H1 (cell line): Measurements from ENCODE around the gene PHYH. TPM values are rescaled to one million over a fixed set of nuclear protein-coding genes. Genes with fewer than 3 reads are reported as not detected.

Experiments used
- CTCF ChIA-PET: fragments of 300-600 bp; sonication (Branson Sonifier 250); formaldehyde crosslinking; loops from one replicate; lab custom pipeline; 2021; ENCODE audit not compliant: partially characterized antibody; lab: Charles Lee
- POLR2A ChIA-PET: fragments of 300-600 bp; sonication (Branson Sonifier 250); formaldehyde crosslinking; loops from one replicate; lab custom pipeline; 2021; ENCODE audit warnings: inconsistent platforms; ENCODE audit not compliant: partially characterized antibody; lab: Charles Lee
- DNase-seq, 2 experiments: peaks; one replicate each; pipeline versions ENCODE4 v3.0.0 to v3.0.0-alpha.2; 2010 to 2022; ENCODE audit warnings: low spot score in 2 of 2, low read depth in 1 of 2, mixed read lengths in 1 of 2
- FAIRE-seq: peaks from 2 replicates; lab custom pipeline; 2011; peaks lifted over from hg19 to GRCh38; lab: Jason Lieb, UNC
- H2AFZ ChIP-seq: 2 replicates; pipeline ENCODE4 v1.8.1; 2012; ENCODE audit warnings: low read length, inconsistent platforms
- H2AK5ac ChIP-seq: 2 replicates; pipeline ENCODE4 v1.6.1; 2013; ENCODE audit warnings: low read depth, low read length
- H2BK120ac ChIP-seq: replicated peaks from 2 replicates; pipeline ENCODE3; 2013; ENCODE audit warnings: low read depth, low read length, inconsistent platforms
- H2BK12ac ChIP-seq: 2 replicates; pipeline ENCODE4 v1.6.1; 2013; ENCODE audit warnings: low read depth, low read length
- H2BK15ac ChIP-seq: 2 replicates; pipeline ENCODE4 v1.6.1; 2013; ENCODE audit warnings: low read length
- H2BK20ac ChIP-seq: 2 replicates; pipeline ENCODE4 v1.6.1; 2013; ENCODE audit warnings: low read length
- H2BK5ac ChIP-seq: 2 replicates; pipeline ENCODE4 v1.6.1; 2013; ENCODE audit warnings: low read depth, low read length
- H3K14ac ChIP-seq: 2 replicates; pipeline ENCODE4 v1.6.1; 2013; ENCODE audit warnings: inconsistent platforms; ENCODE audit not compliant: insufficient read length
- H3K18ac ChIP-seq: 2 replicates; pipeline ENCODE4 v1.6.1; 2013; ENCODE audit warnings: low read length; ENCODE audit errors: extremely low read depth
- H3K23ac ChIP-seq: 2 replicates; pipeline ENCODE4 v1.6.1; 2013; ENCODE audit warnings: inconsistent platforms; ENCODE audit not compliant: insufficient read length
- H3K23me2 ChIP-seq: 2 replicates; pipeline ENCODE4 v1.6.1; 2013; ENCODE audit warnings: low read depth, low read length
- H3K27ac ChIP-seq: 2 replicates; pipeline ENCODE4 v1.6.1; 2011; ENCODE audit warnings: low read depth, low read length, inconsistent platforms
- H3K27me3 ChIP-seq, 4 experiments: replicated peaks in 1 of 4; 1 replicate in 1 of 4; 2 replicates in 3 of 4; pipeline versions ENCODE4 v1.6.1 to v1.8.1; 2011 to 2013; ENCODE audit warnings: low read length in 3 of 4, mild to moderate bottlenecking in 3 of 4, inconsistent platforms in 2 of 4, mixed read lengths in 2 of 4, moderate library complexity in 1 of 4; ENCODE audit not compliant: control insufficient read depth in 3 of 4, insufficient read depth in 3 of 4; ENCODE audit errors: extremely low read depth in 1 of 4
- H3K36me3 ChIP-seq, 4 experiments: 2 replicates each; pipeline versions ENCODE4 v1.6.1 to v1.8.1; 2011 to 2013; ENCODE audit warnings: mild to moderate bottlenecking in 4 of 4, low read length in 3 of 4, moderate library complexity in 2 of 4, control low read depth in 1 of 4, inconsistent platforms in 1 of 4; ENCODE audit not compliant: insufficient read depth in 4 of 4, control insufficient read depth in 2 of 4
- H3K4ac ChIP-seq: replicated peaks from 2 replicates; pipeline ENCODE3; 2013; ENCODE audit warnings: low read length, low read depth, mixed read lengths, inconsistent platforms; ENCODE audit not compliant: insufficient read length
- H3K4me1 ChIP-seq, 4 experiments: replicated peaks in 1 of 4; 1 replicate in 1 of 4; 2 replicates in 3 of 4; pipeline versions ENCODE4 v1.6.1 to v1.8.1; 2011 to 2013; ENCODE audit warnings: low read length in 3 of 4, inconsistent platforms in 2 of 4, mixed read lengths in 1 of 4; ENCODE audit not compliant: insufficient read depth in 4 of 4, control insufficient read depth in 3 of 4
- H3K4me2 ChIP-seq, 2 experiments: 2 replicates each; pipeline versions ENCODE4 v1.6.1 to v1.8.1; 2011 to 2013; ENCODE audit warnings: low read depth in 2 of 2, low read length in 2 of 2, control low read depth in 1 of 2, inconsistent platforms in 1 of 2, mild to moderate bottlenecking in 1 of 2; ENCODE audit not compliant: insufficient read depth in 1 of 2
- H3K4me3 ChIP-seq, 4 experiments: fragments of 200-600, 300-600 bp in 1 of 4; sonication (generic), shearing (Covaris generic), sonication (Bioruptor Twin) in 1 of 4; 2 replicates each; pipeline versions ENCODE4 v1.5.1 to v1.8.1; 2011 to 2016; ENCODE audit warnings: low read length in 4 of 4, low read depth in 3 of 4, control low read depth in 2 of 4, inconsistent platforms in 2 of 4, mild to moderate bottlenecking in 2 of 4, mixed read lengths in 1 of 4, moderate library complexity in 1 of 4; ENCODE audit not compliant: insufficient read depth in 2 of 4; ENCODE audit errors: extremely low read depth in 1 of 4
- H3K56ac ChIP-seq: replicated peaks from 2 replicates; pipeline ENCODE3; 2013; ENCODE audit warnings: low read depth, mild to moderate bottlenecking, mixed read lengths, low read length, inconsistent platforms; ENCODE audit not compliant: insufficient read length
- H3K79me1 ChIP-seq: 2 replicates; pipeline ENCODE4 v1.6.1; 2013; ENCODE audit warnings: low read depth, low read length, control low read depth
- H3K79me2 ChIP-seq, 2 experiments: 2 replicates each; pipeline versions ENCODE4 v1.6.1 to v1.8.1; 2012 to 2013; ENCODE audit warnings: low read length in 2 of 2, mild to moderate bottlenecking in 2 of 2, inconsistent platforms in 1 of 2; ENCODE audit not compliant: insufficient read depth in 2 of 2, control insufficient read depth in 1 of 2
- H3K9ac ChIP-seq, 4 experiments: replicated peaks in 1 of 4; 1 replicate in 1 of 4; 2 replicates in 3 of 4; pipeline versions ENCODE4 v1.6.1 to v1.8.1; 2011 to 2013; ENCODE audit warnings: low read depth in 3 of 4, low read length in 3 of 4, control low read depth in 2 of 4, mild to moderate bottlenecking in 2 of 4, moderate library complexity in 2 of 4, inconsistent platforms in 1 of 4; ENCODE audit errors: extremely low read depth in 1 of 4
- H3K9me3 ChIP-seq, 2 experiments: 2 replicates each; pipeline versions ENCODE4 v1.6.1 to v1.8.1; 2012 to 2013; ENCODE audit warnings: mild to moderate bottlenecking in 2 of 2, moderate library complexity in 2 of 2, control low read depth in 1 of 2, inconsistent platforms in 1 of 2, low read depth in 1 of 2, low read length in 1 of 2, mixed read lengths in 1 of 2; ENCODE audit not compliant: insufficient read depth in 2 of 2
- H4K20me1 ChIP-seq, 2 experiments: replicated peaks in 1 of 2; 2 replicates each; pipeline versions ENCODE3 to v1.8.1; 2011 to 2013; ENCODE audit warnings: inconsistent platforms in 2 of 2, low read length in 2 of 2, mild to moderate bottlenecking in 1 of 2; ENCODE audit not compliant: insufficient read depth in 2 of 2, control insufficient read depth in 1 of 2
- H4K5ac ChIP-seq: 2 replicates; pipeline ENCODE4 v1.6.1; 2013; ENCODE audit warnings: low read length, low read depth, mixed read lengths, inconsistent platforms; ENCODE audit not compliant: insufficient read length
- H4K8ac ChIP-seq: 2 replicates; pipeline ENCODE4 v1.8.0; 2013; ENCODE audit warnings: mild to moderate bottlenecking, moderate library complexity, low read length, inconsistent platforms; ENCODE audit not compliant: insufficient read depth; ENCODE audit errors: extremely low read depth
- H4K91ac ChIP-seq: replicated peaks from 2 replicates; pipeline ENCODE3; 2013; ENCODE audit warnings: low read length, mixed read lengths, inconsistent platforms; ENCODE audit not compliant: insufficient read length
- ASH2L ChIP-seq: fragments of 200-600, 300-600 bp; sonication (generic); IDR thresholded peaks from one replicate; pipeline ENCODE4 v1.7.1; 2017; ENCODE audit warnings: low read length
- EZH2 ChIP-seq: fragments of 200-600 bp; sonication (generic); IDR thresholded peaks from 2 replicates; pipeline ENCODE4 v1.7.1; 2012; ENCODE audit warnings: low read depth, mild to moderate bottlenecking, moderate library complexity, low read length, inconsistent platforms; ENCODE audit not compliant: severe bottlenecking
- RFX5 ChIP-seq: IDR thresholded peaks from 2 replicates; pipeline ENCODE4 v1.6.1; 2011; ENCODE audit warnings: low read depth, low read length, improper control_type of control experiment, borderline replicate concordance
- SIRT6 ChIP-seq: IDR thresholded peaks from one replicate; pipeline ENCODE4 v1.7.1; 2012; ENCODE audit warnings: low read length, inconsistent platforms
- WGBS, 2 experiments: shearing (Covaris generic) in 1 of 2; methylation state at CpG; one replicate each; pipeline versions ENCODE4 v1.1.6 to v1.1.7; 2013 to 2015; ENCODE audit warnings: low lambda C conversion rate in 2 of 2, mixed read lengths in 2 of 2, inconsistent platforms in 1 of 2, low coverage in 1 of 2, missing lambda C conversion rate in 1 of 2; ENCODE audit not compliant: insufficient replicate concordance in 2 of 2, insufficient coverage in 1 of 2, insufficient read length in 1 of 2; ENCODE audit errors: extremely low coverage in 1 of 2, missing lambda C conversion rate in 1 of 2; 5-methylcytosine and 5-hydroxymethylcytosine counted together
- polyA plus RNA-seq, 7 experiments: library from polyadenylated mRNA; depleted of rRNA in 3 of 7; stranded (reverse) in 5 of 7; unstranded in 2 of 7; fragments of >200 nt in 5 of 7; fragments of 200-250 nt in 2 of 7; gene quantifications; 1 replicate in 5 of 7; 2 replicates in 1 of 7; 4 replicates in 1 of 7; pipeline versions ENCODE4 v1.2.1 to v1.2.3, GENCODE V29; 2011 to 2013; ENCODE audit warnings: missing spikeins in 2 of 7, mixed read lengths in 2 of 7
- total RNA-seq: library from RNA; stranded (reverse); fragmentation: NEBNext Ultra II Directional; extraction: Animal tissue kit (Norgen Biotek cat#: 25700); gene quantifications from 2 replicates; pipeline ENCODE4 v1.2.1, GENCODE V29; 2021
- TF ChIP-seq, protein P1 (sequence below): IDR thresholded peaks from 2 replicates; pipeline ENCODE4 v1.6.1; 2012; ENCODE audit warnings: inconsistent platforms

Gene PHYH
- total and polyA plus RNA-seq, 2 of the 8 experiments (the other 6 are each of a cell fraction or from before 2014, with no cell fraction given) = 22.0 to 22.7 TPM

DNA sequence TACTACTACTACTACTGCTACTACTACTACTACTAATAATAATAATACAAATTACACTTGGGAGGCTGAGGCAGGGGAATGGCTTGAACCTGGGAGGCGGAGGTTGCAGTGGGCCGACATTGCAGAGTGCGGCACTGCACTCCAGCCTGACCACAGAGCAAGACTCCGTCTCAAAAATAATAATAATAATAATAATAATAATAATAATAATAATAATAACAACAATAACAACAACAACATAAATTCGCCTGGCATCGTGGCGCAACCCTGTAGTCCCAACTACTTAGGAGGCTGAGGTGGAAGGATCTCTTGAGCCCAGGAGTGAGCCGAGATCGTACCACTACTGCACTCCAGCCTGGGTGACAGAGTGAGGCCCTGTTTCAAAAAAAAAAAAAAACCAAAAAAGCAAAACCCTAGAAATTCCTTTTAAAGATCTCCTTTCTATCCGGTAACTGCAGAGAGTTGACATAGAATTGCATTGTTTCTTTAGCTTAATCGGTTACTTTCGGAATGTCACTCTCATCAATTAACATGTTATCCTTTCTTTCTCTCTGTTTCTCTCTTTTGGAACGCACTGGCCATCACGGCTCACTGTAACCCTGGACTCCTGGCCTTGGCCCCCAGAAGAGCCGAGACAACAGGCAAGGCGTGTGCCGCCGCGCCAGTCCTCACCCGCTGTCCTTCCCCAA is 972 bp downstream of the PHYH start:
- no peak overlapping the region for H3K27ac ChIP-seq

More for the DNA sequence above, 972 bp downstream of the PHYH start:
- CTCF ChIA-PET = interaction anchor here (0.8 to 1.2 kb wide), 2 partner anchors 27 to 122 kb away, joined by 3 to 4 read pairs; no protein-coding TSS in a partner anchor
- Histone ChIP-seq H3K4me2 (peak overlapping the region; percentile 84 to 96), H4K8ac (peak overlapping the region; percentile 96; the same call in 1 of the 2 replicates), H3K79me2 (no peaks in the 10 kb centered on the region), H3K9me3 (no peaks in the 10 kb centered on the region), H2BK12ac (peak overlapping the region; percentile 20), H2BK120ac (no peak overlapping the region), H3K4me3 (peak overlapping the region; percentile 39 to 58 (median 54)), H3K56ac (no peak overlapping the region), H3K9ac (peak overlapping the region; percentile 61 to 94 (median 78)), H3K4ac (no peak overlapping the region), H3K27me3 (no peaks in the 10 kb centered on the region; a peak in 2 of 7 replicates), H4K20me1 (no peaks in the 10 kb centered on the region), H3K36me3 (peaks cover 0 to 6% (median 1%) of the 10 kb centered on the region in 4 experiments; a peak in 1 of 8 replicates), H4K91ac (no peak overlapping the region), H3K23me2 (no peaks in the 10 kb centered on the region; the same call in 1 of the 2 replicates), H2AFZ (0 out of 2 replicates have a peak overlapping the region, but pooled peaks have one; percentile 6), H2AK5ac (peak overlapping the region; percentile 65; the same call in 1 of the 2 replicates), H3K18ac (peak overlapping the region; percentile 83; the same call in 1 of the 2 replicates), H2BK20ac (no peak overlapping the region), H3K14ac (no peak overlapping the region), H3K23ac (no peak overlapping the region), H3K4me1 (peaks cover 0 to 6% (median 3%) of the 10 kb centered on the region in 4 experiments; a peak in 5 of 7 replicates), H3K79me1 (no peaks in the 10 kb centered on the region), H2BK5ac (peak overlapping the region; percentile 18; the same call in 1 of the 2 replicates), H4K5ac (no peak overlapping the region), H2BK15ac (no peak overlapping the region)
- DNase-seq (no peak), FAIRE-seq (no peak)
- POLR2A ChIA-PET = interaction anchor here (0.8 to 6.3 kb wide), 8 partner anchors 10 to 137 kb away, joined by 3 to 92 read pairs (median 8); partner anchors contain the start of genes MCM10 and SEPHS1
- TF ChIP-seq EZH2 (no peak), SIRT6 (no peak), RFX5 (no peak), ASH2L (peak; percentile 22)
- TF ChIP-seq, protein P1, sequence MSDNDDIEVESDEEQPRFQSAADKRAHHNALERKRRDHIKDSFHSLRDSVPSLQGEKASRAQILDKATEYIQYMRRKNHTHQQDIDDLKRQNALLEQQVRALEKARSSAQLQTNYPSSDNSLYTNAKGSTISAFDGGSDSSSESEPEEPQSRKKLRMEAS = no peak
- WGBS, 2 experiments = 60% methylated on average over 20 of the region's 20 CpGs; no CpG with 5 or more reads in 1 of the 2 experiments
